ENCODE results near the gene SHISA9.

- TF ChIP-seq, protein P1, sequence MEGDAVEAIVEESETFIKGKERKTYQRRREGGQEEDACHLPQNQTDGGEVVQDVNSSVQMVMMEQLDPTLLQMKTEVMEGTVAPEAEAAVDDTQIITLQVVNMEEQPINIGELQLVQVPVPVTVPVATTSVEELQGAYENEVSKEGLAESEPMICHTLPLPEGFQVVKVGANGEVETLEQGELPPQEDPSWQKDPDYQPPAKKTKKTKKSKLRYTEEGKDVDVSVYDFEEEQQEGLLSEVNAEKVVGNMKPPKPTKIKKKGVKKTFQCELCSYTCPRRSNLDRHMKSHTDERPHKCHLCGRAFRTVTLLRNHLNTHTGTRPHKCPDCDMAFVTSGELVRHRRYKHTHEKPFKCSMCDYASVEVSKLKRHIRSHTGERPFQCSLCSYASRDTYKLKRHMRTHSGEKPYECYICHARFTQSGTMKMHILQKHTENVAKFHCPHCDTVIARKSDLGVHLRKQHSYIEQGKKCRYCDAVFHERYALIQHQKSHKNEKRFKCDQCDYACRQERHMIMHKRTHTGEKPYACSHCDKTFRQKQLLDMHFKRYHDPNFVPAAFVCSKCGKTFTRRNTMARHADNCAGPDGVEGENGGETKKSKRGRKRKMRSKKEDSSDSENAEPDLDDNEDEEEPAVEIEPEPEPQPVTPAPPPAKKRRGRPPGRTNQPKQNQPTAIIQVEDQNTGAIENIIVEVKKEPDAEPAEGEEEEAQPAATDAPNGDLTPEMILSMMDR (IDR thresholded peaks at IDR 0.05) = no peak
- TF ChIP-seq POLR2AphosphoS5 (IDR thresholded peaks at IDR 0.05; ENCODE audit: low read depth, low read length) (no peak), EP300 (IDR thresholded peaks at IDR 0.05; ENCODE audit: borderline replicate concordance in 1 of 2, low read depth in 1 of 2, low read length in 1 of 2) (no peak), REST (IDR thresholded peaks at IDR 0.05; ENCODE audit: low read depth, low read length) (no peak), RAD21 (IDR thresholded peaks at IDR 0.05; ENCODE audit: low read length) (no peak), YY1 (IDR thresholded peaks at IDR 0.05; ENCODE audit: low read depth) (no peak), RCOR1 (IDR thresholded peaks at IDR 0.05; ENCODE audit: low read length) (no peak), MXI1 (IDR thresholded peaks at IDR 0.05; ENCODE audit: low read depth, low read length) (no peak)
Observed at GRCh38 chr16:13205352-13205751, 304.0 kb downstream of the SHISA9 start.

Data from SK-N-SH (cell line).